Measurements from ENCODE around the gene MARCHF6.
"Not testable (repeated sequence)": the region's sequence is repeated elsewhere in the genome, so short reads cannot be mapped to it uniquely, and the experiment has no call there.

MARCHF6 gene

GRCh38 chr5:10308844-10309243, 44.7 kb upstream of the MARCHF6 start:
- TF ChIP-seq, protein P1, sequence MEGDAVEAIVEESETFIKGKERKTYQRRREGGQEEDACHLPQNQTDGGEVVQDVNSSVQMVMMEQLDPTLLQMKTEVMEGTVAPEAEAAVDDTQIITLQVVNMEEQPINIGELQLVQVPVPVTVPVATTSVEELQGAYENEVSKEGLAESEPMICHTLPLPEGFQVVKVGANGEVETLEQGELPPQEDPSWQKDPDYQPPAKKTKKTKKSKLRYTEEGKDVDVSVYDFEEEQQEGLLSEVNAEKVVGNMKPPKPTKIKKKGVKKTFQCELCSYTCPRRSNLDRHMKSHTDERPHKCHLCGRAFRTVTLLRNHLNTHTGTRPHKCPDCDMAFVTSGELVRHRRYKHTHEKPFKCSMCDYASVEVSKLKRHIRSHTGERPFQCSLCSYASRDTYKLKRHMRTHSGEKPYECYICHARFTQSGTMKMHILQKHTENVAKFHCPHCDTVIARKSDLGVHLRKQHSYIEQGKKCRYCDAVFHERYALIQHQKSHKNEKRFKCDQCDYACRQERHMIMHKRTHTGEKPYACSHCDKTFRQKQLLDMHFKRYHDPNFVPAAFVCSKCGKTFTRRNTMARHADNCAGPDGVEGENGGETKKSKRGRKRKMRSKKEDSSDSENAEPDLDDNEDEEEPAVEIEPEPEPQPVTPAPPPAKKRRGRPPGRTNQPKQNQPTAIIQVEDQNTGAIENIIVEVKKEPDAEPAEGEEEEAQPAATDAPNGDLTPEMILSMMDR (IDR thresholded peaks at IDR 0.05; ENCODE audit: low read depth, low read length) = no peak

GRCh38 chr5:10310066-10310779, 43.3 kb upstream of the MARCHF6 start:
- TF ChIP-seq, protein P1 (IDR thresholded peaks at IDR 0.05; ENCODE audit: low read depth, low read length) = no peak
- H3K4me3 ChIP-seq (ENCODE audit: low read depth, low read length) = no peak overlapping the region

More at GRCh38 chr5:10308844-10309243, 44.7 kb upstream of the MARCHF6 start:
- no peak overlapping the region for H3K4me3 ChIP-seq (ENCODE audit: low read depth, low read length)

DNA sequence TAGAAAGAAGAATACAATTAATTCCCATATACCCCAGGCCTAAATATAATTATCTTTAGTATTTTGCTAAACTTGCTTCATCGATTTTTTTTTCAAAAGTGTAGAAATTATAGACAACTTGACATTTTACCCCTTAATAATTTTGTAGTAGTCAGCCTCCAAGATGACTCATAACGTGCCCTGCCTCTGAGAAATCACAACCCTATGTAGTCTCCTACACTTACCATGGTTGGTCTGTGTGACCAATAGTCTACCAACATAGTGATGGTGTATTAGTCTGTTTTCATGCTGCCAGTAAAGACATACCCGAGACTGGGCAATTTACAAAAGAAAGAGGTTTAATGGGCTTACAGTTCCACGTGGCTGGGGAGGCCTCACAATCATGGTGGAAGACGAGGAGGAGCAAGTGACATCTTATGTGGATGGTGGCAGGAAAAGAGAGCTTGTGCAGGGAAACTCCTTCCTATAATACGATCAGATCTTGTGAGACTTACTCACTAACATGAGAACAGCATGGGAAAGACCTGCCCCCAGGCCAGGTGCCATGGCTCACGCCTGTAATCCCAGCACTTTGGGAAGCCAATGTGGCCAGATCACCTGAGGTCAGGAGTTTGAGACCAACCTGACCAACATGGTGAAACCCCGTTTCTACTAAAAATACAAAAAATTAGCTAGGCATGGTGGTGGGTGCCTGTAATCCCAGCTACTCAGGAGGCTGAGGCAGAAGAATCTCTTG, 42.5 kb upstream of the MARCHF6 start:
- H3K4me3 ChIP-seq (ENCODE audit: low read depth, low read length) = not testable (repeated sequence)

DNA sequence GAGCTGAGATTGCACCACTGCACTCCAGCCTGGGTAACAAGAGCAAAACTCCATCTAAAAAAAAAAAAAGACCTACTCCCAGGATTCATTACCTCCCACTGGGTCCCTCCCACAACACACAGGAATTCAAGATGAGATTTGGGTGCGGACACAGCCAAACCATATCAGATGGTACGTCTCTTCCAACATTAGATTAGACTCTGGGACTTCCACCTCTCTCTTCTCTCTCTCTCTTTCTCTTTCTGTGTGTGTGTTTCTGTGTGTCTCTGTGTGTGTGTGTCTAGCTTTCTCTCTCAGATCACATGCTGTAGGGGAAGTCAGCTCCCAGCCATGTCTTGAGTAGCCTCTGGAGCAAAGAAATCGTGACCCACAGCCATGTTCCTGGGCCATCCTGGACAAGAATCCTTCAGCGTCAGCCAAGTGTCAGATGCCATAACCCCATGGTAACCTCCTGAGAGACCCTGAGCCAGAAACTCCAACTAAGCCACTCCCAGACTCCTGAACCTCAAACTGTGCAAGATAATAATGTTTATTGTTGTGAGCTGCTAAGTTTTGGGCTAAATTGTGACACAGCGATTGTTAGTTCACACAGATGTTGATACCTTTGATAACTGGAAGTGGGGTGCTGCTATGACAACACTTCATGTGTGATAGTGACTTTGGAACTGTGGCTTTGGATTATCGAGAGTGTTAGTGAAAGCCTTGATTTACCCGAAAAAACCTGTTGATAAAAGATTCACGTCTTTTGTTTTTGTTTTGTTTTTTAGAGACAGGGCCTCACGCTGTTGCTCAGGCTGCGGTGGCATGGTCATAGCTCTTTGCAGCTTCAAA, 41.7 kb upstream of the MARCHF6 start:
- H3K4me3 ChIP-seq (ENCODE audit: low read depth, low read length) = no peak overlapping the region
- TF ChIP-seq, protein P1 (IDR thresholded peaks at IDR 0.05; ENCODE audit: low read depth, low read length) = no peak

DNA sequence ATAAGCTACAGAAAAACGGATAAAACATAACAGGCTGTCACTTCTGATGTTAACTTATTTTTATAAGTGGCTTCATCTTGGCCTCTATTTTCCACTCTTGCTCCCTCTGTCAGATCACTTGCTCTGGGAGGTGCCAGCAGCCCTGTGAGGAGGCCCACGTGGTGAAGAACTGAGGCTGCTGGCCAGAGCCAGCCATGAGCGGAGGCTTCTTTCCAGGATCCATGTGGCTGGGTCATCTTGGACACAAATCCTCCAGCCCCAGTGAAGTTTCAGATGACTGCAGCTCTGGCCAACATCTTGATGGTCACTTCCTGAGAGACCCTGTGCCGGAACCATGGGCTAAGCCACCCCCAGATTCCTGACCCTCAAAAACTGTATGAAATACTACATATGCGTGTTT, 38.3 kb upstream of the MARCHF6 start:
- TF ChIP-seq, protein P1 (IDR thresholded peaks at IDR 0.05; ENCODE audit: low read depth, low read length) = no peak
- H3K4me3 ChIP-seq (ENCODE audit: low read depth, low read length) = no peak overlapping the region

GRCh38 chr5:10315824-10316509, 37.5 kb upstream of the MARCHF6 start:
- TF ChIP-seq, protein P1 (IDR thresholded peaks at IDR 0.05; ENCODE audit: low read depth, low read length) = no peak
- H3K4me3 ChIP-seq (ENCODE audit: low read depth, low read length) = no peak overlapping the region
